GM06990 (cell line): Measurements from ENCODE around the gene VEGFA.

Experiments used
- DNase-seq: peaks from one replicate; pipeline ENCODE4 v3.0.0-alpha.2; 2011; ENCODE audit not compliant: insufficient read length; ENCODE audit errors: extremely low read depth
- H3K27me3 ChIP-seq: replicated peaks from 2 replicates; pipeline ENCODE4 v1.6.0; 2011; ENCODE audit warnings: low read length; ENCODE audit not compliant: control insufficient read depth, insufficient read depth
- H3K36me3 ChIP-seq: 2 replicates; pipeline ENCODE4 v1.5.1; 2011; ENCODE audit warnings: low read length; ENCODE audit not compliant: control insufficient read depth, insufficient read depth
- H3K4me3 ChIP-seq: replicated peaks from 2 replicates; pipeline ENCODE4 v1.5.1; 2011; ENCODE audit warnings: low read depth, mild to moderate bottlenecking, control low read depth, low read length
- TF ChIP-seq, protein P1 (sequence below): IDR thresholded peaks from 2 replicates; pipeline ENCODE4 v1.5.1; 2011; ENCODE audit warnings: low read length, control low read depth, mild to moderate bottlenecking, inconsistent platforms; ENCODE audit not compliant: insufficient read depth, poor library complexity, severe bottlenecking

The VEGFA gene

DNA sequence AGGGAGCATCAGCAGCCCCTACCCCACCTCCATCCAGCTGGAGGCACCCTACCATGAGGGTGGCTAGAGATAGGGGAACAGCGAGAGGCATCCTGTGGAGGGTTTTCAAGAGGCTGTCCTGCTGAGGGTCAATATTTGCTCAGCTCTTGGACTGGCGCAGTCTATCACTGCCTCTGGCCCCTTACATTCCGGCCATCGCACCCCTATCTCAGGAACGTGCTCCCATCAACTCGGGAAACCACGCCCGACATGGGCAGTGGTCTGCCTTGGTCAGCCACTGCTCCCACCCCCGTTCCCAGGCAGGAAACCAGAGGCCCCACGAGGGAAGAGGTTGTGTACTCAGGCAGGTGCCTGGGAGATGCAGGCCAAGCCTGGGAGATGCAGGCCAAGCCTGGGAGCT, 57.9 kb downstream of the VEGFA start:
- no peak overlapping the region for H3K4me3 ChIP-seq
- TF ChIP-seq, protein P1, sequence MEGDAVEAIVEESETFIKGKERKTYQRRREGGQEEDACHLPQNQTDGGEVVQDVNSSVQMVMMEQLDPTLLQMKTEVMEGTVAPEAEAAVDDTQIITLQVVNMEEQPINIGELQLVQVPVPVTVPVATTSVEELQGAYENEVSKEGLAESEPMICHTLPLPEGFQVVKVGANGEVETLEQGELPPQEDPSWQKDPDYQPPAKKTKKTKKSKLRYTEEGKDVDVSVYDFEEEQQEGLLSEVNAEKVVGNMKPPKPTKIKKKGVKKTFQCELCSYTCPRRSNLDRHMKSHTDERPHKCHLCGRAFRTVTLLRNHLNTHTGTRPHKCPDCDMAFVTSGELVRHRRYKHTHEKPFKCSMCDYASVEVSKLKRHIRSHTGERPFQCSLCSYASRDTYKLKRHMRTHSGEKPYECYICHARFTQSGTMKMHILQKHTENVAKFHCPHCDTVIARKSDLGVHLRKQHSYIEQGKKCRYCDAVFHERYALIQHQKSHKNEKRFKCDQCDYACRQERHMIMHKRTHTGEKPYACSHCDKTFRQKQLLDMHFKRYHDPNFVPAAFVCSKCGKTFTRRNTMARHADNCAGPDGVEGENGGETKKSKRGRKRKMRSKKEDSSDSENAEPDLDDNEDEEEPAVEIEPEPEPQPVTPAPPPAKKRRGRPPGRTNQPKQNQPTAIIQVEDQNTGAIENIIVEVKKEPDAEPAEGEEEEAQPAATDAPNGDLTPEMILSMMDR: no peak
- no peaks in the 10 kb centered on the region for H3K36me3 ChIP-seq
- no peaks in the 10 kb centered on the region; the same call in 1 of the 2 replicates for H3K27me3 ChIP-seq
- no peak for DNase-seq

DNA sequence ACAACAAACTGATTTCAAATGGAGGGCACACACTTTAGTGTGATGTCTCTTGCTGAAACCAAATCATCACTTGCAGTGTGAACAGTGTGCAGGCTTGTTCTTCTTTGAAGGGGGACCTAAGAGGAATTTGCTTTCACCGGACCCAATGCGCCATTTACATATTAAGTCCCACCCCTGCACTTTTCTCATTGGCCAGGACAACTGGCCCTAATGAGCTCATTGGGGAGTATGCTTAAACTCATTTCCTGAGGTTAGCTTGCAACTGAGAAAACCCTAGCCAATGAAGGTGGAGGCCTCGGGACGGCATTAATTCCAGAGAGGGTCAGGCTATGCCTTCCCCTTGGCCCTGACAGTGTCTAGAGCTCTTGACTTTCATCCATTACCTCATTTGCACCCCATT, 58.7 kb downstream of the VEGFA start:
- Histone ChIP-seq H3K4me3 (no peak overlapping the region), H3K36me3 (no peaks in the 10 kb centered on the region), H3K27me3 (no peaks in the 10 kb centered on the region)
- DNase-seq: no peak
- TF ChIP-seq, protein P1: no peak

DNA sequence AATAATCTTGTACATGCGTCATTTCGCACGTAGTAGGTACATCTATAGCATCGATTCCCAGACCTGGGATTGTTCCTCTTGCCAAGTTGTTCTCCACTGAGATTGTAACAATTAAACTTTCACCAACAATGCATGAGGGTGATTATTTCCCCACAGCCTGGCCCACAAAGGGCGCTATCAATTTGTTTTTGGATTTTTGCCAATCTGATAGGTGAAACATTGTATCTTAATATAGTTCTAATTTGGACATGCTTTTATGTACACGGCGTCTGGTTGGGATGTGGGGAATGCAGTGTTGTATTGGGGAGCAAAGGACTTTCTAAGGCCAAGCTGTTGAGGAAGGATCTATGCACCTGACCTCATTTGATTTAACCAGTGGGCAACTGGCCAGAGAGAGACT, 59.5 kb downstream of the VEGFA start:
- DNase-seq: no peak
- H3K27me3 ChIP-seq: no peaks in the 10 kb centered on the region
- no peak overlapping the region for H3K4me3 ChIP-seq
- TF ChIP-seq, protein P1: no peak
- no peaks in the 10 kb centered on the region for H3K36me3 ChIP-seq

DNA sequence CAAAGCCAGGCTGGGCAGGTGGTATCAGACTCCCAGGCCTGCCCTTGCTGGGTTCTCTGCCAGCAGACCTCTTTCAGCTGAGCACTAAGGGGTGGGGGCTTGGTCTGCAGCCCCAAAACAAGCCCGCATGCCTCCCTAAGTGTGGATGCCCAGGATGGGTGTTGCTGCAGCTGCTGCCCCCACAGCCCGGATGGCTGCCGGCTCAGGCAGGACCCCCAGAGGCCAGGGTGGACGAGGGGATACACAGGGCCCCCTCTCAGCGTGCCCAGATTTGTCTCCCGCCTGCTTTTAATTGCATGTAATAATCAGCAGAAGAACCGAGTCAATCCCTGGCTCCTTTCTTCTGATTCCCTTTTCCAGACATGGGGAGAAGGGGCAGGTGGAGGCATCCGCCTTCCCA, 60.8 kb downstream of the VEGFA start:
- H3K4me3 ChIP-seq: no peak overlapping the region
- no peak for DNase-seq
- no peaks in the 10 kb centered on the region for H3K27me3 ChIP-seq
- TF ChIP-seq, protein P1: no peak
- no peaks in the 10 kb centered on the region for H3K36me3 ChIP-seq

DNA sequence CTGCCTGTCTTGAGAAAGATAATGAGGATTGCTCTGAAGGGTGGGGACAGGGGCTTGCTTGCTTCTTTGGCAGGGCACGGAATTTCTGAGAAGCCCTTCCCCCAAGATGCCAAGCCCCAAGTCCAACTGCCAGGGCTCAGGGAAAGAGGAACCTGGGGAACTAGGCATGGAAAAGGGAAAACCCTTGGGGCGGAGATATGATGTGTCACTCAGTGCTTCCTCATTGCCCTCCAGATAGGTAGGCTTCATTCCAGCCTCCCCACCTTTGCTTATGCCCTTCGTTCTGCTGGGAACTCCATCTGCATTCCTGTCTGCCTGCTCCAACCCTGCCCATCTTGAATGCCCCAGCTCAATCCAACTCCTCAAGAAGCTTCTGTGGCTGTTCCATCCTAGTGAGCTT, 61.2 kb downstream of the VEGFA start:
- DNase-seq: no peak
- TF ChIP-seq, protein P1: no peak
- no peaks in the 10 kb centered on the region for H3K36me3 ChIP-seq
- no peak overlapping the region for H3K4me3 ChIP-seq
- no peaks in the 10 kb centered on the region; the same call in 1 of the 2 replicates for H3K27me3 ChIP-seq
